ENCODE results near the gene HOXD1. TPM values are rescaled to one million over a fixed set of nuclear protein-coding genes. Genes with fewer than 3 reads are reported as not detected.

Gene HOXD1
- total RNA-seq, 1 experiment from 2014 or later: not detected

DNA sequence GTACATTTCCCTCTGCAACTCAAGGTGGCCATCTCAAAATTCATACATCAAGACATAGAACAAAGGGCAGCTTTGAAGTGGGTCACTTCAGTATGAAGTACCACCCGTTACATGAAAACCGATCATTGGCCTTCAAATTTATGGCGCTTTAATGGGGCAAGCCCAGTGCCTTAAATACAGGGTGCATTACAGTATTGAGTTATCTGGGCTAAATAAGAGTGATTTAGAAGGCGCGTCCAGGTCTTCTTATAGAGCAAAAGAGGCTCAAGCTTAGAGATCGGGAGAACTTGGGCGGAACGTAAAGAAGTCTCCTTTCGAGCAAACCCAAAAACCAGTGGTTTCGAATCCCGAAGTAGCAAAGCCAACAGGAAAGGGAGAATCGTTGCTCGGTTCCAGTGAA, 24.3 kb upstream of the HOXD1 start:
- Histone ChIP-seq H3F3A (ENCODE audit: insufficient read depth, low read depth) (no peaks in the 10 kb centered on the region), H3K4me3 (no peak overlapping the region), H3K9me3 (ENCODE audit: insufficient read depth, low read depth) (no peaks in the 10 kb centered on the region), H3K4me2 (no peak overlapping the region), H3K36me3 (ENCODE audit: low read depth) (no peaks in the 10 kb centered on the region), H2AFZ (no peak overlapping the region), H3K4me1 (replicated peaks; ENCODE audit: insufficient read depth) (no peaks in the 10 kb centered on the region), H3K79me2 (ENCODE audit: low read depth) (no peaks in the 10 kb centered on the region), H4K20me1 (ENCODE audit: insufficient read depth) (no peaks in the 10 kb centered on the region), H3K27ac (no peak overlapping the region), H3K27me3 (ENCODE audit: insufficient read depth, low read depth) (peaks cover 82% of the 10 kb centered on the region), H3K9me2 (ENCODE audit: insufficient read depth) (no peaks in the 10 kb centered on the region)
- POLR2A ChIA-PET (ENCODE audit: unreplicated experiment): no interaction called here
- TF ChIP-seq, protein P1, sequence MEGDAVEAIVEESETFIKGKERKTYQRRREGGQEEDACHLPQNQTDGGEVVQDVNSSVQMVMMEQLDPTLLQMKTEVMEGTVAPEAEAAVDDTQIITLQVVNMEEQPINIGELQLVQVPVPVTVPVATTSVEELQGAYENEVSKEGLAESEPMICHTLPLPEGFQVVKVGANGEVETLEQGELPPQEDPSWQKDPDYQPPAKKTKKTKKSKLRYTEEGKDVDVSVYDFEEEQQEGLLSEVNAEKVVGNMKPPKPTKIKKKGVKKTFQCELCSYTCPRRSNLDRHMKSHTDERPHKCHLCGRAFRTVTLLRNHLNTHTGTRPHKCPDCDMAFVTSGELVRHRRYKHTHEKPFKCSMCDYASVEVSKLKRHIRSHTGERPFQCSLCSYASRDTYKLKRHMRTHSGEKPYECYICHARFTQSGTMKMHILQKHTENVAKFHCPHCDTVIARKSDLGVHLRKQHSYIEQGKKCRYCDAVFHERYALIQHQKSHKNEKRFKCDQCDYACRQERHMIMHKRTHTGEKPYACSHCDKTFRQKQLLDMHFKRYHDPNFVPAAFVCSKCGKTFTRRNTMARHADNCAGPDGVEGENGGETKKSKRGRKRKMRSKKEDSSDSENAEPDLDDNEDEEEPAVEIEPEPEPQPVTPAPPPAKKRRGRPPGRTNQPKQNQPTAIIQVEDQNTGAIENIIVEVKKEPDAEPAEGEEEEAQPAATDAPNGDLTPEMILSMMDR (conservative IDR thresholded peaks at IDR 0.05): no peak
- no peak for TF ChIP-seq EZH2 (IDR thresholded peaks at IDR 0.05; ENCODE audit: low read depth)
- no TSS peak for BruUV-seq (replicated peaks)
- DNase-seq: no peak
- intact Hi-C loops (cut with micrococcal nuclease; ENCODE audit: unreplicated experiment): no loop called here
- CTCF ChIA-PET: no interaction called here

- CTCF ChIA-PET: no interaction called here
- H3K4me1 ChIP-seq (replicated peaks; ENCODE audit: insufficient read depth): no peaks in the 10 kb centered on the region
- peaks cover 76% of the 10 kb centered on the region for H3K27me3 ChIP-seq (ENCODE audit: insufficient read depth, low read depth)
- no peaks in the 10 kb centered on the region for H3K9me2 ChIP-seq (ENCODE audit: insufficient read depth)
- H2AFZ ChIP-seq: no peak overlapping the region
- intact Hi-C loops (cut with micrococcal nuclease; ENCODE audit: unreplicated experiment): no loop called here
- H3K27ac ChIP-seq: no peak overlapping the region
- no peaks in the 10 kb centered on the region for H3K9me3 ChIP-seq (ENCODE audit: insufficient read depth, low read depth)
- TF ChIP-seq, protein P1 (conservative IDR thresholded peaks at IDR 0.05): no peak
- TF ChIP-seq EZH2 (IDR thresholded peaks at IDR 0.05; ENCODE audit: low read depth): no peak
- POLR2A ChIA-PET (ENCODE audit: unreplicated experiment): no interaction called here
- no peaks in the 10 kb centered on the region for H3K36me3 ChIP-seq (ENCODE audit: low read depth)
- no peaks in the 10 kb centered on the region for H3K79me2 ChIP-seq (ENCODE audit: low read depth)
- no peak overlapping the region for H3K4me3 ChIP-seq
- BruUV-seq (replicated peaks): no TSS peak
- H3F3A ChIP-seq (ENCODE audit: insufficient read depth, low read depth): no peaks in the 10 kb centered on the region
- no peak overlapping the region for H3K4me2 ChIP-seq
- H4K20me1 ChIP-seq (ENCODE audit: insufficient read depth): no peaks in the 10 kb centered on the region
- DNase-seq: no peak
These were observed 23.7 kb upstream of the HOXD1 start for GRCh38 chr2:176164611-176165369.

GRCh38 chr2:176165370-176166050, 23.0 kb upstream of the HOXD1 start:
- no peak for TF ChIP-seq EZH2 (IDR thresholded peaks at IDR 0.05; ENCODE audit: low read depth)
- TF ChIP-seq, protein P1 (conservative IDR thresholded peaks at IDR 0.05): no peak
- no peaks in the 10 kb centered on the region for H3K9me3 ChIP-seq (ENCODE audit: insufficient read depth, low read depth)
- ChIA-PET POLR2A (ENCODE audit: unreplicated experiment) (no interaction called here), CTCF (interaction anchor here (0.5 kb wide), 1 partner anchor 268 kb away, joined by 5 read pairs; no protein-coding TSS in a partner anchor)
- no peaks in the 10 kb centered on the region for H3F3A ChIP-seq (ENCODE audit: insufficient read depth, low read depth)
- no peak overlapping the region for H3K27ac ChIP-seq
- H3K4me3 ChIP-seq: no peak overlapping the region
- H2AFZ ChIP-seq: no peak overlapping the region
- H3K4me1 ChIP-seq (replicated peaks; ENCODE audit: insufficient read depth): no peaks in the 10 kb centered on the region
- H3K4me2 ChIP-seq: no peak overlapping the region
- BruUV-seq (replicated peaks): no TSS peak
- no peaks in the 10 kb centered on the region for H3K79me2 ChIP-seq (ENCODE audit: low read depth)
- no peaks in the 10 kb centered on the region for H4K20me1 ChIP-seq (ENCODE audit: insufficient read depth)
- DNase-seq: no peak
- intact Hi-C loops (cut with micrococcal nuclease; ENCODE audit: unreplicated experiment): no loop called here
- H3K9me2 ChIP-seq (ENCODE audit: insufficient read depth): no peaks in the 10 kb centered on the region
- H3K36me3 ChIP-seq (ENCODE audit: low read depth): no peaks in the 10 kb centered on the region
- H3K27me3 ChIP-seq (ENCODE audit: insufficient read depth, low read depth): peaks cover 69% of the 10 kb centered on the region
